PC-3 (cell line): ENCODE measurements around the gene CALM1. TPM values are rescaled to one million over a fixed set of nuclear protein-coding genes. Genes with fewer than 3 reads are reported as not detected.
A peak's percentile ranks its signal among the peaks of the same experiment; 100 is the strongest.

Source experiments
- ATAC-seq: fragments of 200-7000 bp; cut with Tn5 transposase; 2 replicates; pipeline ENCODE4 v1.9.1; 2020; ENCODE audit warnings: mild to moderate bottlenecking, moderate library complexity
- BruUV-seq: library from RNA; stranded (reverse); fragments of 400-500 nt; replicated peaks from 2 replicates; lab custom pipeline; 2021; lab: Mats Ljungman, UMichigan
- CTCF ChIA-PET: fragments of 300-600 bp; sonication (Branson Sonifier 250); formaldehyde crosslinking; loops from one replicate; lab custom pipeline; 2022; ENCODE audit warnings: antibody characterized with exemption; lab: Charles Lee
- POLR2A ChIA-PET: fragments of 300-600 bp; sonication (Branson Sonifier 250); formaldehyde crosslinking; loops from one replicate; lab custom pipeline; 2022; ENCODE audit warnings: antibody characterized with exemption; ENCODE audit not compliant: unreplicated experiment; lab: Charles Lee
- DNase-seq: peaks from one replicate; pipeline ENCODE4 v3.0.0-alpha.2; 2015
- H2AFZ ChIP-seq: fragments of 300-600 bp; sonication (generic); 2 replicates; pipeline ENCODE4 v1.6.0; 2016; ENCODE audit warnings: antibody characterized with exemption, low read length
- H3F3A ChIP-seq: fragments of 300-600 bp; sonication (generic); one replicate; pipeline ENCODE4 v1.6.0; 2017; ENCODE audit warnings: antibody characterized with exemption, low read length, control low read depth, mild to moderate bottlenecking; ENCODE audit not compliant: unreplicated experiment
- H3K27ac ChIP-seq: fragments of 300-600 bp; sonication (generic); 2 replicates; pipeline ENCODE4 v1.5.1; 2016; ENCODE audit warnings: mild to moderate bottlenecking, low read length
- H3K27me3 ChIP-seq: fragments of 300-600 bp; sonication (generic); 2 replicates; pipeline ENCODE4 v1.6.1; 2016; ENCODE audit warnings: low read length, mixed read lengths
- H3K36me3 ChIP-seq: fragments of 300-600 bp; sonication (generic); 2 replicates; pipeline ENCODE4 v1.6.1; 2016; ENCODE audit warnings: low read depth, mixed run types, low read length, mixed read lengths
- H3K4me1 ChIP-seq: fragments of 300-600 bp; sonication (generic); 2 replicates; pipeline ENCODE4 v1.5.1; 2016; ENCODE audit warnings: low read length; ENCODE audit not compliant: insufficient read depth
- H3K4me2 ChIP-seq: fragments of 300-600 bp; sonication (generic); 2 replicates; pipeline ENCODE4 v1.6.0; 2016; ENCODE audit warnings: low read length
- H3K4me3 ChIP-seq: fragments of 300-600 bp; sonication (generic); 2 replicates; pipeline ENCODE4 v1.5.1; 2016; ENCODE audit warnings: mild to moderate bottlenecking, low read length, mixed read lengths
- H3K79me2 ChIP-seq: fragments of 300-600 bp; sonication (generic); 2 replicates; pipeline ENCODE4 v1.6.1; 2017; ENCODE audit warnings: low read length, mixed read lengths
- H3K9ac ChIP-seq: fragments of 300-600 bp; sonication (generic); 2 replicates; pipeline ENCODE4 v1.6.0; 2016; ENCODE audit warnings: mild to moderate bottlenecking, low read length
- H3K9me2 ChIP-seq: fragments of 300-600 bp; sonication (generic); replicated peaks from 2 replicates; pipeline ENCODE4 v1.6.1; 2016; ENCODE audit warnings: mixed run types, low read length, mixed read lengths
- H3K9me3 ChIP-seq: fragments of 300-600 bp; sonication (generic); 2 replicates; pipeline ENCODE4 v1.6.1; 2016; ENCODE audit warnings: low read length, mixed read lengths
- H4K20me1 ChIP-seq: fragments of 300-600 bp; sonication (generic); 2 replicates; pipeline ENCODE4 v1.6.1; 2016; ENCODE audit warnings: low read length, mixed read lengths
- CTCF ChIP-seq: fragments of 300-600 bp; sonication (generic); conservative IDR thresholded peaks from 2 replicates; pipeline ENCODE4 v1.5.1; 2017; ENCODE audit warnings: antibody characterized with exemption, low read depth, mild to moderate bottlenecking, low read length
- EZH2 ChIP-seq: fragments of 300-600 bp; sonication (generic); IDR thresholded peaks from one replicate; pipeline ENCODE4 v1.6.1; 2017; ENCODE audit warnings: antibody characterized with exemption, mild to moderate bottlenecking, low read length; ENCODE audit not compliant: unreplicated experiment
- EZH2phosphoT487 ChIP-seq: fragments of 300-600 bp; sonication (generic); IDR thresholded peaks from 2 replicates; pipeline ENCODE4 v1.6.1; 2018; ENCODE audit warnings: mild to moderate bottlenecking, antibody characterized with exemption, low read length, borderline replicate concordance
- intact Hi-C: fragments of 100-400 bp; cut with micrococcal nuclease; formaldehyde crosslinking; loops from 2 replicates; pipeline ENCODE4 v1.9.0; 2023
- total RNA-seq: library from RNA; depleted of rRNA; stranded (reverse); fragments of >200 nt; gene quantifications from 2 replicates; pipeline ENCODE4 v1.2.3, GENCODE V29; 2014

The CALM1 gene
- total RNA-seq, 1 experiment from 2014 or later: 1,162 TPM

- no TSS peak for BruUV-seq
- H3K4me3 ChIP-seq: no peak overlapping the region
- no peaks in the 10 kb centered on the region for H3K9me2 ChIP-seq
- ChIA-PET CTCF (no interaction called here), POLR2A (no interaction called here)
- no peaks in the 10 kb centered on the region for H3K36me3 ChIP-seq
- H3K9me3 ChIP-seq: no peaks in the 10 kb centered on the region
- intact Hi-C loops: no loop called here
- H3K9ac ChIP-seq: no peak overlapping the region
- ATAC-seq (no peak), DNase-seq (no peak)
- no peaks in the 10 kb centered on the region for H3K27me3 ChIP-seq
- H3K4me2 ChIP-seq: no peak overlapping the region
- H2AFZ ChIP-seq: no peak overlapping the region
- TF ChIP-seq EZH2phosphoT487: no peak
- TF ChIP-seq EZH2: no peak
- no peak for TF ChIP-seq CTCF
- no peaks in the 10 kb centered on the region for H4K20me1 ChIP-seq
- no peaks in the 10 kb centered on the region for H3K79me2 ChIP-seq
- no peak overlapping the region for H3K27ac ChIP-seq
- H3F3A ChIP-seq: no peaks in the 10 kb centered on the region
- peaks cover 21% of the 10 kb centered on the region for H3K4me1 ChIP-seq
Observed at GRCh38 chr14:90440592-90440991, 43.8 kb downstream of the CALM1 start.

- 0 out of 2 replicates have a peak, but pooled peaks cover under 1% of the 10 kb centered on the region for H3K9me3 ChIP-seq
- H3K27me3 ChIP-seq: no peaks in the 10 kb centered on the region
- CTCF ChIA-PET: interaction anchor here (0.6 kb wide), 1 partner anchor 100 kb away, joined by 4 read pairs; no protein-coding TSS in a partner anchor
- H3K9ac ChIP-seq: no peak overlapping the region
- H3K4me1 ChIP-seq: peaks cover 21% of the 10 kb centered on the region
- no peaks in the 10 kb centered on the region for H3K36me3 ChIP-seq
- BruUV-seq: no TSS peak
- DNase-seq (no peak), ATAC-seq (no peak)
- peak overlapping the region; percentile 89; the same call in 1 of the 2 replicates for H3K27ac ChIP-seq
- H3K9me2 ChIP-seq: no peaks in the 10 kb centered on the region
- H4K20me1 ChIP-seq: no peaks in the 10 kb centered on the region
- POLR2A ChIA-PET: no interaction called here
- H2AFZ ChIP-seq: no peak overlapping the region
- no peaks in the 10 kb centered on the region for H3K79me2 ChIP-seq
- H3K4me3 ChIP-seq: no peak overlapping the region
- H3K4me2 ChIP-seq: no peak overlapping the region
- intact Hi-C loops: no loop called here
- H3F3A ChIP-seq: no peaks in the 10 kb centered on the region
- TF ChIP-seq CTCF: no peak
Observed at GRCh38 chr14:90442388-90442787, 45.6 kb downstream of the CALM1 start.

GRCh38 chr14:90443161-90444076, 46.6 kb downstream of the CALM1 start:
- Histone ChIP-seq H3K79me2 (no peaks in the 10 kb centered on the region), H3K4me3 (no peak overlapping the region), H3K27ac (peak overlapping the region; percentile 89), H3K4me1 (peaks cover 21% of the 10 kb centered on the region), H3F3A (no peaks in the 10 kb centered on the region), H2AFZ (peak overlapping the region; percentile 31; the same call in 1 of the 2 replicates), H4K20me1 (no peaks in the 10 kb centered on the region), H3K9me3 (peaks cover 8% of the 10 kb centered on the region; the same call in 1 of the 2 replicates), H3K9ac (peak overlapping the region; percentile 51), H3K9me2 (no peaks in the 10 kb centered on the region), H3K36me3 (no peaks in the 10 kb centered on the region), H3K27me3 (no peaks in the 10 kb centered on the region), H3K4me2 (peak overlapping the region; percentile 42)
- ChIA-PET CTCF (interaction anchor here (0.6 kb wide), 1 partner anchor 34 kb away, joined by 4 read pairs; no protein-coding TSS in a partner anchor), POLR2A (no interaction called here)
- DNase-seq: peak; percentile 47
- no TSS peak for BruUV-seq
- ATAC-seq: no peak
- intact Hi-C loops: no loop called here
- no peak for TF ChIP-seq EZH2phosphoT487
- no peak for TF ChIP-seq CTCF
- TF ChIP-seq EZH2: no peak
